Suprapubic skin (tissue), 4 donors: ENCODE data around the gene SRP14. TPM values are rescaled to one million over a fixed set of nuclear protein-coding genes. Genes with fewer than 3 reads are reported as not detected.
"Not testable (repeated sequence)": the region's sequence is repeated elsewhere in the genome, so short reads cannot be mapped to it uniquely, and the experiment has no call there.

Source experiments
- DNase-seq, 2 donors: peaks; one replicate each; pipeline ENCODE4 v3.0.0-alpha.2; 2019; ENCODE audit warnings: low spot score in 2 of 2
- H3K27ac ChIP-seq: fragments of 200-600 bp; sonication (generic); one replicate; pipeline ENCODE4 v1.5.1; 2019
- H3K27me3 ChIP-seq: fragments of 200-600 bp; sonication (generic); one replicate; pipeline ENCODE4 v1.5.1; 2019
- H3K36me3 ChIP-seq: fragments of 200-600 bp; sonication (generic); one replicate; pipeline ENCODE4 v1.5.1; 2019
- H3K4me1 ChIP-seq: fragments of 200-600 bp; sonication (generic); one replicate; pipeline ENCODE4 v1.5.1; 2019
- H3K4me3 ChIP-seq: fragments of 200-600 bp; sonication (generic); one replicate; pipeline ENCODE4 v1.5.1; 2019; ENCODE audit warnings: mild to moderate bottlenecking
- H3K9me3 ChIP-seq: fragments of 200-600 bp; sonication (generic); one replicate; pipeline ENCODE4 v1.5.1; 2019
- EP300 ChIP-seq: sonication (generic); formaldehyde crosslinking; IDR thresholded peaks from one replicate; pipeline ENCODE4 v1.6.1; 2017; ENCODE audit warnings: antibody characterized with exemption
- POLR2A ChIP-seq, 2 donors: fragments of 450-650 bp; IDR thresholded peaks; one replicate each; pipeline ENCODE4 v1.6.1; 2017; ENCODE audit warnings: antibody characterized with exemption in 2 of 2, mild to moderate bottlenecking in 2 of 2, moderate library complexity in 2 of 2
- POLR2AphosphoS5 ChIP-seq, 3 donors: sonication (generic); formaldehyde crosslinking; IDR thresholded peaks; one replicate each; pipeline ENCODE4 v1.6.1; 2017; ENCODE audit warnings: antibody characterized with exemption in 3 of 3
- WGBS: methylation state at CpG from one replicate; pipeline ENCODE4 v1.1.5; 2018; 5-methylcytosine and 5-hydroxymethylcytosine counted together
- total RNA-seq, 4 donors: library from RNA; depleted of rRNA; stranded (reverse); fragments of >200 nt; gene quantifications; one replicate each; pipeline ENCODE4 v1.1.0, GENCODE V29; 2016
- TF ChIP-seq, protein P1 (sequence below), 2 donors: fragments of 200-600 bp in 1 of 2; fragments of 450-650 bp in 1 of 2; sonication (generic) in 1 of 2; IDR thresholded peaks; one replicate each; pipeline ENCODE4 v1.5.1; 2016 to 2019; ENCODE audit warnings: antibody characterized with exemption in 2 of 2, mild to moderate bottlenecking in 1 of 2, moderate library complexity in 1 of 2

Gene SRP14
- total RNA-seq, 4 donors from 2014 or later: 161 to 218 (median 170) TPM

GRCh38 chr15:40075298-40076044, 36.5 kb upstream of the SRP14 start:
- Histone ChIP-seq H3K36me3 (no peaks in the 10 kb centered on the region), H3K27me3 (no peaks in the 10 kb centered on the region), H3K4me3 (no peak overlapping the region), H3K9me3 (no peaks in the 10 kb centered on the region), H3K27ac (no peak overlapping the region), H3K4me1 (peaks cover 8% of the 10 kb centered on the region)
- DNase-seq: no peak
- TF ChIP-seq EP300 (no peak), POLR2A (IDR thresholded peaks at IDR 0.05) (no peak), POLR2AphosphoS5 (IDR thresholded peaks at IDR 0.05) (no peak)
- TF ChIP-seq, protein P1, sequence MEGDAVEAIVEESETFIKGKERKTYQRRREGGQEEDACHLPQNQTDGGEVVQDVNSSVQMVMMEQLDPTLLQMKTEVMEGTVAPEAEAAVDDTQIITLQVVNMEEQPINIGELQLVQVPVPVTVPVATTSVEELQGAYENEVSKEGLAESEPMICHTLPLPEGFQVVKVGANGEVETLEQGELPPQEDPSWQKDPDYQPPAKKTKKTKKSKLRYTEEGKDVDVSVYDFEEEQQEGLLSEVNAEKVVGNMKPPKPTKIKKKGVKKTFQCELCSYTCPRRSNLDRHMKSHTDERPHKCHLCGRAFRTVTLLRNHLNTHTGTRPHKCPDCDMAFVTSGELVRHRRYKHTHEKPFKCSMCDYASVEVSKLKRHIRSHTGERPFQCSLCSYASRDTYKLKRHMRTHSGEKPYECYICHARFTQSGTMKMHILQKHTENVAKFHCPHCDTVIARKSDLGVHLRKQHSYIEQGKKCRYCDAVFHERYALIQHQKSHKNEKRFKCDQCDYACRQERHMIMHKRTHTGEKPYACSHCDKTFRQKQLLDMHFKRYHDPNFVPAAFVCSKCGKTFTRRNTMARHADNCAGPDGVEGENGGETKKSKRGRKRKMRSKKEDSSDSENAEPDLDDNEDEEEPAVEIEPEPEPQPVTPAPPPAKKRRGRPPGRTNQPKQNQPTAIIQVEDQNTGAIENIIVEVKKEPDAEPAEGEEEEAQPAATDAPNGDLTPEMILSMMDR (IDR thresholded peaks at IDR 0.05): no peak
- WGBS: 66% methylated on average over 18 of the region's 18 CpGs

DNA sequence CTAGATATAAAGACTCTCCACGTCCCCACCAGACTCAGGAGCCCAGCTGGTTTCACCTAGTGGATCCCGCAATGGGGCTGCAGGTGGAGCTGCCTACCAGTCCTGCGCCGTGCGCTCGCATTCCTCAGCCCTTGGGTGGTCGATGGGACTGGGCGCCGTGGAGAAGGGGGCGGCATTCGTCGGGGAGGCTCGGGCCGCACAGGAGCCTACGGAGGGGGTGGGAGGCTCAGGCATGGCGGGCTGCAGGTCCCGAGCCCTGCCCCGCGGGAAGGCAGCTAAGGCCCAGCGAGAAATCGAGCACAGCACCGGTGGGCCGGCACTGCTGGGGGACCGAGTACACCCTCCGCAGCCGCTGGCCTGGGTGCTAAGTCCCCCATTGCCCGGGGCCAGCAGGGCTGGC, 35.7 kb upstream of the SRP14 start:
- not testable (repeated sequence) for H3K27ac ChIP-seq, H3K36me3 ChIP-seq, H3K27me3 ChIP-seq, H3K9me3 ChIP-seq, DNase-seq, H3K4me3 ChIP-seq
- H3K4me1 ChIP-seq: peaks cover 14% of the 10 kb centered on the region
- whole genome bisulfite sequencing: 93% methylated on average over 3 of the region's 27 CpGs

GRCh38 chr15:40073716-40074490, 34.9 kb upstream of the SRP14 start:
- H3K9me3 ChIP-seq, DNase-seq, H3K27me3 ChIP-seq, H3K36me3 ChIP-seq, H3K27ac ChIP-seq, H3K4me3 ChIP-seq: not testable (repeated sequence)
- WGBS: 73% methylated on average over 30 of the region's 34 CpGs
- H3K4me1 ChIP-seq: peaks cover 22% of the 10 kb centered on the region

- TF ChIP-seq EP300: no peak
- TF ChIP-seq POLR2AphosphoS5 (IDR thresholded peaks at IDR 0.05): no peak
- no peak for TF ChIP-seq POLR2A (IDR thresholded peaks at IDR 0.05)
- TF ChIP-seq, protein P1 (IDR thresholded peaks at IDR 0.05): no peak
- Histone ChIP-seq H3K36me3 (no peaks in the 10 kb centered on the region), H3K9me3 (no peaks in the 10 kb centered on the region), H3K4me1 (peaks cover 27% of the 10 kb centered on the region), H3K27ac (no peak overlapping the region), H3K27me3 (no peaks in the 10 kb centered on the region), H3K4me3 (no peak overlapping the region)
- WGBS: 46% methylated on average over 34 of the region's 34 CpGs
- DNase-seq: no peak
Observed at GRCh38 chr15:40072216-40072990, 33.4 kb upstream of the SRP14 start.

GRCh38 chr15:40070608-40071218, 31.7 kb upstream of the SRP14 start:
- Histone ChIP-seq H3K36me3 (no peaks in the 10 kb centered on the region), H3K27ac (no peak overlapping the region), H3K9me3 (no peaks in the 10 kb centered on the region), H3K4me3 (no peak overlapping the region), H3K27me3 (no peaks in the 10 kb centered on the region), H3K4me1 (peaks cover 27% of the 10 kb centered on the region)
- DNase-seq: no peak
- no peak for TF ChIP-seq EP300
- TF ChIP-seq POLR2A (IDR thresholded peaks at IDR 0.05): no peak
- no peak for TF ChIP-seq POLR2AphosphoS5 (IDR thresholded peaks at IDR 0.05)
- TF ChIP-seq, protein P1 (IDR thresholded peaks at IDR 0.05): no peak
- WGBS: 94% methylated on average over 8 of the region's 8 CpGs
